ENCODE measurements around the gene TTI1. TPM values are rescaled to one million over a fixed set of nuclear protein-coding genes. Genes with fewer than 3 reads are reported as not detected.

The TTI1 gene
- total and polyA plus RNA-seq, 2 of the 13 experiments (the other 11 are each of a cell fraction or from before 2014, with no cell fraction given) = 22.9 to 39.8 TPM

- TF ChIP-seq SRSF9 (IDR thresholded peaks at IDR 0.05; ENCODE audit: borderline replicate concordance, insufficient read depth, low read depth, low read length, poor library complexity, severe bottlenecking) = no peak
- no peak for TF ChIP-seq ZNF850 (CRISPR knock-in tag; conservative IDR thresholded peaks at IDR 0.05)
- no peak; the same call in 1 of the 2 replicates for TF ChIP-seq MED1 (CRISPR knock-in tag; IDR thresholded peaks at IDR 0.05)
- TF ChIP-seq ZBTB7B (CRISPR knock-in tag; IDR thresholded peaks at IDR 0.05) = no peak
- peak; percentile 23; the same call in 1 of the 2 replicates for TF ChIP-seq IKZF5 (CRISPR knock-in tag; IDR thresholded peaks at IDR 0.05)
- peak; percentile 75; the same call in 1 of the 2 replicates for TF ChIP-seq THRA (CRISPR knock-in tag; IDR thresholded peaks at IDR 0.05; ENCODE audit: borderline replicate concordance)
- TF ChIP-seq ZSCAN30 (CRISPR knock-in tag; IDR thresholded peaks at IDR 0.05) = no peak
- no peak for TF ChIP-seq TFDP1 (CRISPR knock-in tag; IDR thresholded peaks at IDR 0.05; ENCODE audit: borderline replicate concordance)
- no peak for TF ChIP-seq UBTF (CRISPR knock-in tag; IDR thresholded peaks at IDR 0.05)
- no peak for TF ChIP-seq ZNF260 (CRISPR knock-in tag; IDR thresholded peaks at IDR 0.05; ENCODE audit: borderline replicate concordance, low read depth)
- no peak for TF ChIP-seq PHB2 (IDR thresholded peaks at IDR 0.05; ENCODE audit: partially characterized antibody)
- no peak for TF ChIP-seq ZNF615 (CRISPR knock-in tag; IDR thresholded peaks at IDR 0.05; ENCODE audit: borderline replicate concordance)
- TF ChIP-seq FOXK1 (CRISPR knock-in tag; IDR thresholded peaks at IDR 0.05; ENCODE audit: borderline replicate concordance, low read depth) = no peak
- TF ChIP-seq ZNF431 (CRISPR knock-in tag; IDR thresholded peaks at IDR 0.05; ENCODE audit: borderline replicate concordance, low read depth) = no peak
- peak; percentile 73 for TF ChIP-seq KAT8 (CRISPR knock-in tag; IDR thresholded peaks at IDR 0.05)
- TF ChIP-seq HNRNPLL (IDR thresholded peaks at IDR 0.05; ENCODE audit: low read depth, low read length, poor library complexity, severe bottlenecking) = no peak
- no peak for TF ChIP-seq ATF4 (CRISPR knock-in tag; IDR thresholded peaks at IDR 0.05)
- no peak for TF ChIP-seq AGO2 (optimal IDR thresholded peaks at IDR 0.05; ENCODE audit: low read depth, low read length)
- TF ChIP-seq AGO1 (IDR thresholded peaks at IDR 0.05; ENCODE audit: low read depth, low read length, poor library complexity, severe bottlenecking) = no peak
Measured at GRCh38 chr20:38059832-38060231, 26.6 kb upstream of the TTI1 start (continued).

All from HepG2 (cell line).